Measurements from ENCODE around the gene PNPLA7. TPM values are rescaled to one million over a fixed set of nuclear protein-coding genes. Genes with fewer than 3 reads are reported as not detected.

PNPLA7 gene
- total and polyA plus RNA-seq, 10 of the 15 experiments (the other 5 are each of a cell fraction or from before 2014, with no cell fraction given): 0.04 to 0.85 (median 0.19) TPM; not detected in 1

GRCh38 chr9:137441289-137441934, 108.8 kb downstream of the PNPLA7 start, which contains the start of gene ENTPD8:
Gene ENTPD8, minus strand, starts transcription at chr9:137441357. Its CDS starts 3,072 bp downstream, at chr9:137438285.
- ChIA-PET CTCF (interaction anchor here (0.5 to 3.0 kb wide), 4 partner anchors 17 to 139 kb away, joined by 3 to 16 read pairs (median 7); partner anchors contain the start of genes EXD3, NOXA1 and NRARP), POLR2A (interaction anchor here (0.5 kb wide), 1 partner anchor 69 kb away, joined by 3 read pairs; no protein-coding TSS in a partner anchor), SMC1A (ENCODE audit: uncharacterized antibody, unreplicated experiment) (interaction anchor here (0.7 kb wide), 1 partner anchor 148 kb away, joined by 3 read pairs; no protein-coding TSS in a partner anchor), RAD21 (ENCODE audit: unreplicated experiment) (no interaction called here)
- no peak for TF ChIP-seq SPI1 (IDR thresholded peaks at IDR 0.05; ENCODE audit: borderline replicate concordance, insufficient read depth, low read depth, low read length)
- peak in 1 of 2 experiments; percentile 50; a peak in 1 of 4 replicates for TF ChIP-seq BHLHE40 (IDR thresholded peaks at IDR 0.05; ENCODE audit: borderline replicate concordance in 1 of 2, low read depth in 2 of 2, low read length in 1 of 2)
- 0 out of 2 replicates have a peak, but pooled peaks have one; percentile 13 for TF ChIP-seq IKZF1 (conservative IDR thresholded peaks at IDR 0.05)
- TF ChIP-seq SMARCA5 (IDR thresholded peaks at IDR 0.05): no peak
- no peak for TF ChIP-seq RFX5 (IDR thresholded peaks at IDR 0.05; ENCODE audit: low read depth, low read length)
- TF ChIP-seq, protein P1, sequence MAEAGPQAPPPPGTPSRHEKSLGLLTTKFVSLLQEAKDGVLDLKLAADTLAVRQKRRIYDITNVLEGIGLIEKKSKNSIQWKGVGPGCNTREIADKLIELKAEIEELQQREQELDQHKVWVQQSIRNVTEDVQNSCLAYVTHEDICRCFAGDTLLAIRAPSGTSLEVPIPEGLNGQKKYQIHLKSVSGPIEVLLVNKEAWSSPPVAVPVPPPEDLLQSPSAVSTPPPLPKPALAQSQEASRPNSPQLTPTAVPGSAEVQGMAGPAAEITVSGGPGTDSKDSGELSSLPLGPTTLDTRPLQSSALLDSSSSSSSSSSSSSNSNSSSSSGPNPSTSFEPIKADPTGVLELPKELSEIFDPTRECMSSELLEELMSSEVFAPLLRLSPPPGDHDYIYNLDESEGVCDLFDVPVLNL (IDR thresholded peaks at IDR 0.05; ENCODE audit: low read depth, low read length): no peak
- TF ChIP-seq NR2F1 (conservative IDR thresholded peaks at IDR 0.05): peak; percentile 56; the same call in 1 of the 2 replicates
- no peak for TF ChIP-seq IRF5 (IDR thresholded peaks at IDR 0.05; ENCODE audit: borderline replicate concordance)
- TF ChIP-seq USF1 (IDR thresholded peaks at IDR 0.05; ENCODE audit: borderline replicate concordance, extremely low read length, insufficient read depth, low read depth, low read length): peak; percentile 15
- TF ChIP-seq ZBTB40 (IDR thresholded peaks at IDR 0.05; ENCODE audit: borderline replicate concordance): no peak
- peak; percentile 57; the same call in 1 of the 2 replicates for TF ChIP-seq GATAD2B (conservative IDR thresholded peaks at IDR 0.05; ENCODE audit: low read depth)
- Histone ChIP-seq H3K79me2 (ENCODE audit: control insufficient read depth, insufficient read depth, low read length) (no peaks in the 10 kb centered on the region), H3K27me3 (replicated peaks in 1 of 2; ENCODE audit: control insufficient read depth in 2 of 2, insufficient read depth in 2 of 2, low read length in 1 of 2) (no peaks in the 10 kb centered on the region), H3K4me1 (ENCODE audit: control insufficient read depth, insufficient read depth, low read length) (peaks cover 8% of the 10 kb centered on the region), H3K4me2 (ENCODE audit: control insufficient read depth, insufficient read depth) (0 out of 2 replicates have a peak within 1 kb of the TSS, but pooled peaks have one; percentile 55), H3K9ac (ENCODE audit: control insufficient read depth, insufficient read depth, low read length) (no peak within 1 kb of the TSS), H3K9me3 (replicated peaks; ENCODE audit: control insufficient read depth, insufficient read depth, low read length) (no peaks in the 10 kb centered on the region), H3K36me3 (ENCODE audit: control insufficient read depth in 2 of 2, insufficient read depth in 2 of 2, low read length in 1 of 2) (no peaks in the 10 kb centered on the region), H3K4me3 (no peak within 1 kb of the TSS), H3K27ac (ENCODE audit: control insufficient read depth, insufficient read depth) (no peak within 1 kb of the TSS), H2AFZ (ENCODE audit: control insufficient read depth, low read depth, low read length) (no peak within 1 kb of the TSS), H4K20me1 (ENCODE audit: control insufficient read depth, insufficient read depth) (no peaks in the 10 kb centered on the region)
- WGBS (ENCODE audit: insufficient coverage, insufficient replicate concordance, low lambda C conversion rate, missing lambda C conversion rate): 12% methylated on average over 29 of the region's 62 CpGs
- DNase-seq (ENCODE audit: low read depth, low spot score): no peak
- in situ Hi-C loops (cut with MboI): no loop called here
- ATAC-seq: peak; percentile 61
- intact Hi-C loops (cut with micrococcal nuclease; ENCODE audit: unreplicated experiment): no loop called here
- BruUV-seq (replicated peaks): no TSS peak
- no peak for FAIRE-seq

Data from GM12878 (cell line).